NCI-H526 treated with DMSO at 0.1 percent for 48 hours (cell line): ENCODE data around the gene FAM227B.
"Not testable (repeated sequence)": the region's sequence is repeated elsewhere in the genome, so short reads cannot be mapped to it uniquely, and the experiment has no call there.

Source experiments
- DNase-seq: peaks from one replicate; lab custom pipeline; 2025; lab: John Stamatoyannopoulos, UW

Gene FAM227B

GRCh38 chr15:49438962-49439631 is 181.5 kb downstream of the FAM227B start:
- no peak for DNase-seq

- no peak for DNase-seq
Measured at GRCh38 chr15:49436751-49437150, 183.9 kb downstream of the FAM227B start.

- no peak for DNase-seq
Measured at GRCh38 chr15:49435174-49435573, 185.4 kb downstream of the FAM227B start.

- DNase-seq, result no peak
Measured at GRCh38 chr15:49430046-49430445, 190.6 kb downstream of the FAM227B start.

- DNase-seq, result no peak
Measured at GRCh38 chr15:49428409-49429095, 192.1 kb downstream of the FAM227B start.

GRCh38 chr15:49427372-49427771 is 193.2 kb downstream of the FAM227B start:
- DNase-seq, result no peak

- no peak for DNase-seq
Measured at GRCh38 chr15:49424954-49425353, 195.7 kb downstream of the FAM227B start.

- DNase-seq, result no peak
Measured at GRCh38 chr15:49423901-49424550, 196.6 kb downstream of the FAM227B start.

GRCh38 chr15:49423021-49423420 is 197.6 kb downstream of the FAM227B start, which contains the start of gene FGF7:
Gene FGF7 (plus strand): TSS chr15:49423242. CDS start chr15:49424298, 1,056 bp downstream.
- no peak for DNase-seq

- DNase-seq, result peak; percentile 10
Measured at GRCh38 chr15:49421991-49422390, 198.6 kb downstream of the FAM227B start.

- DNase-seq, result no peak
Measured at GRCh38 chr15:49418811-49419210, 201.8 kb downstream of the FAM227B start.

- no peak for DNase-seq
Measured at GRCh38 chr15:49415638-49416037, 205.0 kb downstream of the FAM227B start.

GRCh38 chr15:49415149-49415548 is 205.5 kb downstream of the FAM227B start:
- DNase-seq, result no peak

- DNase-seq, result no peak
Measured at GRCh38 chr15:49412797-49413196, 207.8 kb downstream of the FAM227B start.

GRCh38 chr15:49410641-49411040 is 210.0 kb downstream of the FAM227B start:
- DNase-seq, result no peak

GRCh38 chr15:49406352-49407118 is 214.1 kb downstream of the FAM227B start:
- DNase-seq, result no peak

GRCh38 chr15:49402515-49403296 is 217.9 kb downstream of the FAM227B start:
- not testable (repeated sequence) for DNase-seq

- DNase-seq, result no peak
Measured at GRCh38 chr15:49387471-49387870, 233.1 kb downstream of the FAM227B start.

- DNase-seq, result no peak
Measured at GRCh38 chr15:49383266-49383665, 237.4 kb downstream of the FAM227B start.

GRCh38 chr15:49382394-49382793 is 238.2 kb downstream of the FAM227B start:
- DNase-seq, result no peak

GRCh38 chr15:49380912-49381311 is 239.7 kb downstream of the FAM227B start:
- no peak for DNase-seq
